ENCODE results near the gene HES4. TPM values are rescaled to one million over a fixed set of nuclear protein-coding genes. Genes with fewer than 3 reads are reported as not detected.

Gene HES4
- total RNA-seq, 1 experiment from 2014 or later: 145 TPM

GRCh38 chr1:1005774-1006304, 5.9 kb upstream of the HES4 start:
- Histone ChIP-seq H3K4me1 (ENCODE audit: control insufficient read depth in 1 of 2, insufficient read depth in 2 of 2, low read length in 2 of 2) (peaks cover 35 to 62% of the 10 kb centered on the region in 2 experiments), H3K27ac (ENCODE audit: low read depth, low read length) (peak overlapping the region; percentile 60), H3K9me3 (ENCODE audit: control insufficient read depth in 1 of 2, insufficient read depth in 1 of 2, low read depth in 1 of 2, low read length in 2 of 2) (no peaks in the 10 kb centered on the region), H3K4me2 (ENCODE audit: low read length) (peak overlapping the region; percentile 93), H3K9me2 (ENCODE audit: insufficient read depth) (no peaks in the 10 kb centered on the region), H3K27me3 (ENCODE audit: insufficient read depth, low read length) (no peaks in the 10 kb centered on the region), H3K36me3 (ENCODE audit: control insufficient read depth in 1 of 2, insufficient read depth in 2 of 2, low read length in 2 of 2) (no peaks in the 10 kb centered on the region), H2AFZ (ENCODE audit: low read depth, low read length, poor library complexity, severe bottlenecking) (no peak overlapping the region), H3K4me3 (replicated peaks in 1 of 2; ENCODE audit: low read depth in 1 of 2, low read length in 2 of 2) (peak overlapping the region; percentile 29 to 56), H4K20me1 (ENCODE audit: insufficient read depth) (no peaks in the 10 kb centered on the region), H3K9ac (ENCODE audit: low read length) (peak overlapping the region; percentile 82), H3K79me2 (ENCODE audit: insufficient read depth, low read length) (peaks cover 4% of the 10 kb centered on the region; the same call in 1 of the 2 replicates)
- ChIA-PET RAD21 (ENCODE audit: low non-redundant PET in 1 of 2, low total read pairs in 2 of 2, uncharacterized antibody in 2 of 2, unreplicated experiment in 2 of 2) (no interaction called here), CTCF (interaction anchor here (1.0 kb wide), 1 partner anchor 10 kb away, joined by 4 read pairs; no protein-coding TSS in a partner anchor), POLR2A (interaction anchor here (0.5 to 1.5 kb wide), 3 partner anchors 53 to 157 kb away, joined by 3 to 4 read pairs (median 4); no protein-coding TSS in a partner anchor)
- intact Hi-C loops (cut with micrococcal nuclease): no loop called here
- ATAC-seq (peak; percentile 1), DNase-seq (ENCODE audit: low read depth, low spot score) (no peak)
- TSS peak; percentile 72 for BruUV-seq (replicated peaks)
- no peak for TF ChIP-seq TCF7L2 (IDR thresholded peaks at IDR 0.05; ENCODE audit: borderline replicate concordance, extremely low read depth, insufficient read depth, insufficient read length)
- TF ChIP-seq POLR2AphosphoS5 (IDR thresholded peaks at IDR 0.05; ENCODE audit: low read depth, low read length): no peak
- no peak for TF ChIP-seq SP1 (IDR thresholded peaks at IDR 0.05; ENCODE audit: low read depth)
- TF ChIP-seq ZNF274 (IDR thresholded peaks at IDR 0.05; ENCODE audit: low read depth, low read length): no peak
- TF ChIP-seq CBX3 (IDR thresholded peaks at IDR 0.05; ENCODE audit: low read depth): no peak
- TF ChIP-seq EGR1 (IDR thresholded peaks at IDR 0.05; ENCODE audit: low read depth): no peak
- no peak for TF ChIP-seq EZH2phosphoT487 (IDR thresholded peaks at IDR 0.05; ENCODE audit: borderline replicate concordance)
- TF ChIP-seq SRF (IDR thresholded peaks at IDR 0.05; ENCODE audit: low read depth): no peak
- TF ChIP-seq ZFX (IDR thresholded peaks at IDR 0.05): no peak
- TF ChIP-seq POLR2A (IDR thresholded peaks at IDR 0.05; ENCODE audit: borderline replicate concordance, extremely low read depth, insufficient read depth, insufficient read length): no peak
- TF ChIP-seq FOSL1 (IDR thresholded peaks at IDR 0.05; ENCODE audit: low read depth): no peak
- no peak for TF ChIP-seq EZH2 (IDR thresholded peaks at IDR 0.05)
- TF ChIP-seq MAX (IDR thresholded peaks at IDR 0.05): no peak
- TF ChIP-seq ZBTB33 (IDR thresholded peaks at IDR 0.05; ENCODE audit: extremely low read depth, insufficient replicate concordance, low read length): no peak

Measured in HCT116 (cell line).